ENCODE results near the gene CD72.

DNA sequence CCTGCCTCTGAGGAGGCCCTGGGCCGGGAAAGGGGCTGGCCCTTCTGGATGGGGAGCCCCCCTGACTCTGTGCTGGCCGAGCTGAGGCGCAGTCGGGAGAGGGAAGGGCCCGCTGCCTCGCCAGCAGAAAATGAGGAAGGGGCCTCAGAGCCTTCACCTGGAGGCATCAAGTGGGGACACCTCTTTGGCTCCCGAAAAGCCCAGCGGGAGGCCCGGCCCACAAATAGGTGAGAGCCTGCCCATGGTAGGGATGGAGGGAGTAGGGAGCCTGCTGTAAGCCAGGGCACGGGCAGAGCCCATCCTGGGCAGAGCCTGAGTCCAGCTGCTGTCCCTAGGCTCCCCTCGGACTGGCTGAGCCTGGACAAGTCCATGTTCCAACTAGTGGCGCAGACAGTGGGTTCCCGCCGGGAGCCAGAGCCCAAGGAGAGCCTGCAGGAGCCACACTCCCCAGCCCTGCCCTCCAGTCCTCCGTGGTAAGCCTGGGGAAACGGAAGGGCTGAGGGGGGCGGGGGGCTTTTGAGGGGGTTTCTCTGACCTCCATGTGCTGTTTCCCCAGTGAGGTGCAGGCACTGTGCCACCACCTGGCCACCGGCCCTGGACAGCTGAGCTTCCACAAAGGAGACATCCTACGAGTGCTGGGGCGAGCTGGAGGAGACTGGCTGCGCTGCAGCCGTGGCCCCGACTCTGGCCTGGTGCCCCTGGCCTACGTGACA lies 57.4 kb downstream of the CD72 start:
- TF ChIP-seq, protein P1, sequence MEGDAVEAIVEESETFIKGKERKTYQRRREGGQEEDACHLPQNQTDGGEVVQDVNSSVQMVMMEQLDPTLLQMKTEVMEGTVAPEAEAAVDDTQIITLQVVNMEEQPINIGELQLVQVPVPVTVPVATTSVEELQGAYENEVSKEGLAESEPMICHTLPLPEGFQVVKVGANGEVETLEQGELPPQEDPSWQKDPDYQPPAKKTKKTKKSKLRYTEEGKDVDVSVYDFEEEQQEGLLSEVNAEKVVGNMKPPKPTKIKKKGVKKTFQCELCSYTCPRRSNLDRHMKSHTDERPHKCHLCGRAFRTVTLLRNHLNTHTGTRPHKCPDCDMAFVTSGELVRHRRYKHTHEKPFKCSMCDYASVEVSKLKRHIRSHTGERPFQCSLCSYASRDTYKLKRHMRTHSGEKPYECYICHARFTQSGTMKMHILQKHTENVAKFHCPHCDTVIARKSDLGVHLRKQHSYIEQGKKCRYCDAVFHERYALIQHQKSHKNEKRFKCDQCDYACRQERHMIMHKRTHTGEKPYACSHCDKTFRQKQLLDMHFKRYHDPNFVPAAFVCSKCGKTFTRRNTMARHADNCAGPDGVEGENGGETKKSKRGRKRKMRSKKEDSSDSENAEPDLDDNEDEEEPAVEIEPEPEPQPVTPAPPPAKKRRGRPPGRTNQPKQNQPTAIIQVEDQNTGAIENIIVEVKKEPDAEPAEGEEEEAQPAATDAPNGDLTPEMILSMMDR (conservative IDR thresholded peaks at IDR 0.05; ENCODE audit: low read depth, low read length) = no peak
- TF ChIP-seq EZH2phosphoT487 (IDR thresholded peaks at IDR 0.05; ENCODE audit: borderline replicate concordance, low read length) (no peak), EZH2 (IDR thresholded peaks at IDR 0.05; ENCODE audit: low read length, unreplicated experiment) (no peak)

Data from PC-3 (cell line).